Gastroesophageal sphincter (tissue), 4 donors: ENCODE measurements around the gene POC1A. TPM values are rescaled to one million over a fixed set of nuclear protein-coding genes. Genes with fewer than 3 reads are reported as not detected.

Experiments
- ATAC-seq: fragments of 150-250 bp; one replicate; pipeline ENCODE4 v1.9.1; 2016; ENCODE audit warnings: mild to moderate bottlenecking, moderate library complexity
- H3K27ac ChIP-seq, 4 donors: fragments of 200-600 bp; sonication (generic) in 3 of 4; 1 replicate in 3 of 4; 2 replicates in 1 of 4; pipeline ENCODE4 v1.5.1; 2016 to 2019
- H3K27me3 ChIP-seq: fragments of 200-600 bp; sonication (generic); one replicate; pipeline ENCODE4 v1.5.1; 2019
- H3K36me3 ChIP-seq, 2 donors: fragments of 200-600 bp; sonication (generic); one replicate each; pipeline ENCODE4 v1.5.1; 2019; ENCODE audit warnings: control low read depth in 1 of 2
- H3K4me1 ChIP-seq, 3 donors: fragments of 200-600 bp; sonication (generic); 1 replicate in 2 of 3; 2 replicates in 1 of 3; pipeline ENCODE4 v1.5.1; 2016 to 2019; ENCODE audit warnings: control low read depth in 2 of 3
- H3K4me3 ChIP-seq, 2 donors: fragments of 200-600 bp; sonication (generic); one replicate each; pipeline ENCODE4 v1.5.1; 2019; ENCODE audit warnings: mild to moderate bottlenecking in 1 of 2, moderate library complexity in 1 of 2
- H3K9me3 ChIP-seq, 3 donors: fragments of 200-600 bp; sonication (generic); one replicate each; pipeline ENCODE4 v1.5.1; 2017 to 2019; ENCODE audit warnings: control low read depth in 2 of 3
- EP300 ChIP-seq: sonication (generic); formaldehyde crosslinking; IDR thresholded peaks from one replicate; pipeline ENCODE4 v1.6.1; 2017; ENCODE audit warnings: antibody characterized with exemption, mild to moderate bottlenecking
- POLR2A ChIP-seq, 2 donors: fragments of 450-650 bp; IDR thresholded peaks; one replicate each; pipeline ENCODE4 v1.6.1; 2017; ENCODE audit warnings: antibody characterized with exemption in 2 of 2, mild to moderate bottlenecking in 2 of 2, moderate library complexity in 1 of 2
- POLR2AphosphoS5 ChIP-seq: sonication (generic); formaldehyde crosslinking; IDR thresholded peaks from one replicate; pipeline ENCODE4 v1.6.1; 2017; ENCODE audit warnings: antibody characterized with exemption
- WGBS, 2 donors: methylation state at CpG; one replicate each; pipeline ENCODE4 v1.1.5; 2018; ENCODE audit warnings: low coverage in 1 of 2; 5-methylcytosine and 5-hydroxymethylcytosine counted together
- total RNA-seq, 4 donors: library from RNA; depleted of rRNA; stranded (reverse); fragments of >200 nt; gene quantifications; one replicate each; pipeline ENCODE4 v1.1.0, GENCODE V29; 2016
- TF ChIP-seq, protein P1 (sequence below), 4 experiments: fragments of 200-600 bp in 2 of 4; fragments of 450-650 bp in 2 of 4; sonication (generic) in 1 of 4; IDR thresholded peaks; one replicate each; pipeline ENCODE4 v1.5.1; 2017 to 2019; ENCODE audit warnings: antibody characterized with exemption in 4 of 4, mild to moderate bottlenecking in 2 of 4, moderate library complexity in 2 of 4

POC1A gene
- total RNA-seq, 4 donors from 2014 or later, result 0.73 to 1.7 (median 0.93) TPM

DNA sequence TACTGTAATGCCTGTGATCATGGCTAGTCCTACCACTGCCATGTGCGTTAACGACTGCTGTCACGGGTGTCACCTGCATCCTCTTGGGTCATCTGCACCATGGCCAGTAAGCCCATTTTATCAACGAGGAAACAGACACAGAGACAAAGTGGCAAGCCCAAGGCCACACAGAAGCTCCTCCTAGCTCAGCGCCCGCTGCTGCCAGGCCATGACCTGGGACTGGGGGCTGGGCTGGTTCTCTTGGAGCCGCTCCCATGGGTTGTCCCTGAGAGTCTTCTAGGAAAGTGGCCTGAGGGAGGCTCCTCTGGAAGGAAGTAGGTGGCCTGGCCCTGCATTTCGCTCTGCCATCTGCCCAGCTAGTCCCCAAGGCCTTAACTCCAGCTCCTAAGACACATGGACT lies 102.8 kb downstream of the POC1A start:
- 86% methylated on average over 4 of the region's 8 CpGs; no CpG with 5 or more reads in 1 of the 2 donors for WGBS, 2 donors
- TF ChIP-seq POLR2AphosphoS5 (no peak), EP300 (no peak), POLR2A (IDR thresholded peaks at IDR 0.05) (no peak)
- TF ChIP-seq, protein P1, sequence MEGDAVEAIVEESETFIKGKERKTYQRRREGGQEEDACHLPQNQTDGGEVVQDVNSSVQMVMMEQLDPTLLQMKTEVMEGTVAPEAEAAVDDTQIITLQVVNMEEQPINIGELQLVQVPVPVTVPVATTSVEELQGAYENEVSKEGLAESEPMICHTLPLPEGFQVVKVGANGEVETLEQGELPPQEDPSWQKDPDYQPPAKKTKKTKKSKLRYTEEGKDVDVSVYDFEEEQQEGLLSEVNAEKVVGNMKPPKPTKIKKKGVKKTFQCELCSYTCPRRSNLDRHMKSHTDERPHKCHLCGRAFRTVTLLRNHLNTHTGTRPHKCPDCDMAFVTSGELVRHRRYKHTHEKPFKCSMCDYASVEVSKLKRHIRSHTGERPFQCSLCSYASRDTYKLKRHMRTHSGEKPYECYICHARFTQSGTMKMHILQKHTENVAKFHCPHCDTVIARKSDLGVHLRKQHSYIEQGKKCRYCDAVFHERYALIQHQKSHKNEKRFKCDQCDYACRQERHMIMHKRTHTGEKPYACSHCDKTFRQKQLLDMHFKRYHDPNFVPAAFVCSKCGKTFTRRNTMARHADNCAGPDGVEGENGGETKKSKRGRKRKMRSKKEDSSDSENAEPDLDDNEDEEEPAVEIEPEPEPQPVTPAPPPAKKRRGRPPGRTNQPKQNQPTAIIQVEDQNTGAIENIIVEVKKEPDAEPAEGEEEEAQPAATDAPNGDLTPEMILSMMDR (IDR thresholded peaks at IDR 0.05), result no peak
- Histone ChIP-seq H3K36me3 (peaks cover 0 to 58% of the 10 kb centered on the region in 2 donors), H3K9me3 (no peaks in the 10 kb centered on the region), H3K27me3 (no peaks in the 10 kb centered on the region), H3K4me1 (peaks cover 0 to 91% (median 44%) of the 10 kb centered on the region in 3 donors), H3K27ac (peak overlapping the region in 3 of 4 donors; percentile 87 to 98 (median 89)), H3K4me3 (no peak overlapping the region)
- no peak for ATAC-seq

DNA sequence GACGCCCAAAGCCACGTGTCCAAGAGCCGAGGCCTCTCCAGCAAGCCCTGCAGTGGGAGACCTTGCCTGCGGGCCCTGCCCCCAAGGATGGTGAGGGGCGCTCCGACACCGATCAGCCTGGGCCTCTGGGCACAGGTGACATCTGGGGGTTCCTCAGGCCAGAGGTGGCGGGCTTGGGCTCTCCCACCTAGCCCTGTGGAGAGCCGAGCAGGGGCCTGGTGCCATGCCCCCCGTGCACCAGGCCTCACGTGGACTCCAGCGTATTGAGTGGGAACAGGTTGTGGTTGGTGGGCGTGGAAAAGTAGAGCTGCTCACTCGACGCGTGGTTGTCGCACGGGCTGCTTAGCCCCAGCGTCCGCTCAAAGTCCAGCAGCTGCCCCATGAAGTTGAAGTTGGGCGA lies 103.7 kb downstream of the POC1A start:
- WGBS, 2 donors, result 72 to 80% methylated on average over 1 to 10 of the region's 21 CpGs
- Histone ChIP-seq H3K4me3 (no peak overlapping the region), H3K9me3 (no peaks in the 10 kb centered on the region), H3K27ac (peak overlapping the region in 1 of 4 donors; percentile 6), H3K36me3 (peaks cover 0 to 58% of the 10 kb centered on the region in 2 donors), H3K4me1 (peaks cover 0 to 95% (median 49%) of the 10 kb centered on the region in 3 donors), H3K27me3 (no peaks in the 10 kb centered on the region)
- TF ChIP-seq POLR2A (IDR thresholded peaks at IDR 0.05) (no peak), POLR2AphosphoS5 (no peak), EP300 (no peak)
- TF ChIP-seq, protein P1 (IDR thresholded peaks at IDR 0.05), result no peak
- no peak for ATAC-seq

DNA sequence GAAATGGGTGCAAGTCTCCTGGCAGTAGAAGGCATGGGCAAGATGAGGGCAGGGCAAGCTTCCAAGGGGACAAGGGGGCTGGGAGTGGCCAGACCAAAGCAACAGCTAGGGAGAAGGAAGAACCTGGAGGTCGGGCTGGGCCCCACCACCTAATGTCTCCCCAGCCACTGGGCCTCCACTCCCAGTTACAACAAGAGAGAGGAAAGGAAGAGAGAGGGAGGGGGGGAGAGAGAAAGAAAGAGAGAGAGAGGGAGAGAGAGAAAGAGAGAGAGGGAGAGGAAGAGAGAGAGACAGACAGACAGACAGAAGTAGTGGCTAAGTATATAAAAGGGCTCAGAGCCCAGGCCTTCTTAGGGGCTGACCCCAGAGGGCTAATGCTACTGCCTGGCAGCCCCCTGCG lies 104.7 kb downstream of the POC1A start:
- TF ChIP-seq POLR2A (IDR thresholded peaks at IDR 0.05) (no peak), POLR2AphosphoS5 (no peak)
- H3K27ac ChIP-seq, result peak overlapping the region in 1 of 4 donors; percentile 43
- peaks cover 0 to 58% of the 10 kb centered on the region in 2 donors for H3K36me3 ChIP-seq
- no peak overlapping the region for H3K4me3 ChIP-seq
- peaks cover 0 to 87% (median 42%) of the 10 kb centered on the region in 3 donors for H3K4me1 ChIP-seq
- H3K9me3 ChIP-seq, result no peaks in the 10 kb centered on the region
- WGBS, 2 donors, result 66 to 89% methylated on average over 2 of the region's 2 CpGs
- H3K27me3 ChIP-seq, result no peaks in the 10 kb centered on the region
- no peak for ATAC-seq

DNA sequence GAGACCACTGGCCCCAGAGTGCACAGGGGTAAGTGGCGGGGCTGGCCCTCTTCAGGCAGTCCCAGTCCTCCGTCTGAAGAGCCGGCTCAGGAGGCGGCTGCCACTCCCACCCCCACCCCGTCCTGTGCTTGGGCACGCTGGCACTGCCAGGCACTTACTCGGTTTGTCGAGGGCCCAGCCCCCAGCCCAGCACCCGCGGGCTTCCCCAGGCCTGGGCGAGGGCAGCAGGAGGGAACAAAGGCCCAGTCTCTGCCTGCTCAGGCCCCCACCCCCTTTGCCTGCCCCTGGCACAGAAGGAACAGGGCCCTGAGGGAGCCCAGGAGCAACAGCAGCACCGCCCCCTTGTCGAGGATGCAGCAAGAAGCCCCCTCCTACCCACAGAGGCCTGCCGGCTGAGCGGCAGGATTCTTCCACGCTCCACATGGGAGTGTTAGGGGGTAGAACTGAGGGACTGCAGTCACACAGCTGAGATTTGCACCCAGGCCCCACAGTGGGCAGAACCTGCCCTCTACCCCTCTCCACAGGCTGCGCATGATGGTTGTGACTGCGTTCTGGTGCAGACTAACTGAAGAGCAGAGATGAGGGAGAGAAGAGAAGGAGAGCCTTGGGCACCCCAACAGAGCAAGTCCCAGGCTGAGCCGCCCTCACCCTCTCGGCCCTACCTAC lies 106.8 kb downstream of the POC1A start:
- no CpG with 5 or more reads among the region's 20 CpGs for WGBS, 2 donors

DNA sequence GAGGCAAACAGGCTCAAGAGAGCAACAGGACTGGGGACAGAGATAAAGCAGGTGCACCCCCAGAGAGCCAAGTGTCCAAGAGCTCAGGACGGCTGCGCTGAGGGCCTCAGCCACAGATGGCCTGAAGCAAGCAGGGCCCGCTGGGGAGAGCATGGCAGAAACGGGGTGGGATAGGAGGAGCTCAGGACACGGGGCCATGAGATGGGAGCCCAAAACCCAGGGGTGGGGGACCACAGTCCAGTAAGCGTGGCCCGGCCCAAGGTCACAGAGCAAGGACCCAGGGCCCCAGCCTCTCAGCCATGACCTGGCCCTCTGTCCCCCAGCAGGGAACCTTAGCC lies 107.4 kb downstream of the POC1A start:
- Histone ChIP-seq H3K4me1 (peaks cover 0 to 74% (median 19%) of the 10 kb centered on the region in 3 donors), H3K4me3 (no peak overlapping the region), H3K27me3 (no peaks in the 10 kb centered on the region), H3K36me3 (peaks cover 0 to 38% of the 10 kb centered on the region in 2 donors), H3K27ac (peak overlapping the region in 3 of 4 donors; percentile 51 to 67 (median 57)), H3K9me3 (no peaks in the 10 kb centered on the region)
- ATAC-seq, result no peak
- TF ChIP-seq EP300, result no peak
- TF ChIP-seq, protein P1 (IDR thresholded peaks at IDR 0.05), result no peak
- WGBS, 2 donors, result 80 to 100% methylated on average over 1 to 5 of the region's 7 CpGs

More for the DNA sequence above, 106.8 kb downstream of the POC1A start:
- Histone ChIP-seq H3K36me3 (peaks cover 0 to 44% of the 10 kb centered on the region in 2 donors), H3K4me1 (peaks cover 0 to 80% (median 25%) of the 10 kb centered on the region in 3 donors), H3K27ac (peak overlapping the region in 3 of 4 donors; percentile 51 to 67 (median 57)), H3K27me3 (no peaks in the 10 kb centered on the region), H3K9me3 (no peaks in the 10 kb centered on the region), H3K4me3 (no peak overlapping the region)
- TF ChIP-seq EP300 (no peak), POLR2AphosphoS5 (no peak)
- TF ChIP-seq, protein P1 (IDR thresholded peaks at IDR 0.05), result no peak
- no peak for ATAC-seq
